ENCODE results near the gene VPS54. TPM values are rescaled to one million over a fixed set of nuclear protein-coding genes. Genes with fewer than 3 reads are reported as not detected.

The VPS54 gene
- total RNA-seq = 10 to 100 TPM; 14.6 to 28.8 (median 21.8) TPM

DNA sequence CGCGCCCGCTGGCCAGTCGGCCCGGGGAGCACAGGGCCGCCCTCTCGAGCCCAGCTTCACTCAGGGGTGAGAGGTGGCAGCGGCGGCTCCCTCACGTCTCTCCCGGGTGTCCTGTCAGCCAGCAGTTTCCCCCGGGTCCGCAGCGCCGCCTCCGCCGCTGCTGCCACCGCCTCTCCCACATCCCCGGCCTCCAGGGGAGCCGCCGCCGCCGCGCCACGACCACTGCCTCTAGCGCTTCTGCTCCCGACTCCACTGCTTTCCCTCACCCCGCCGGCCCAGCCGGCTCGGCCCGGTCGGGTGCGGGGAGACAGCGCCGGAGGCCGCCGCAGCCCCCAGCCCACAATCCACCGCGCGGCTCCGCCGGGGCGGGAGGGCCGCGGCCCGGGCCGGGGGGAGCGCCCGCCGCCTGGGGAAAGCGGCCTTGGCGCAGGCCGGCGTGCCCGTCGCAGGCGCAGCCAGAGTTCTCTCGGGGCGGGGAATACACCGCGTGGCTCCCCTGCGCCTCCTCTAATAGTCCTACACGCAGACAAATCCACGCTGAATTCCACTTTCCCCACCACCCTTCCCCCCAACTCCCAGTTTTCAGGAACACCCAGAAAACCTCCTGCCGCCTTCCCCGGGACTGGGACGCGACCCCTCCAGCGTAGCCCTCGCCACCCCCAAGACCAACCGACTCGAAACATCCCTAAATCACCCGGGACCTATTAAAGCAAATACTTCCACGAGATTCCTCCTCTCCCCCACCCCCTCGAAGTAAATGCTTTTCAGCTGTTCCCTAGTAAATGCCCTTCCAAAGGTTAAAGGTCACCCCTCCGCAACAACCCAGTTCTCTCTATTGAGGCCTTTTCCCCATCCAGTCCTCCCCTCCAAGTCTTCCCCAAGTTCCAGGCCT, at the start of gene VPS54:
Gene VPS54, minus strand, starts transcription at position 346 of the 892 bp plus-strand sequence. CDS start 35,429 bp downstream, outside the sequence.
- H3K9me3 ChIP-seq = no peaks in the 10 kb centered on the region
- H3K4me1 ChIP-seq = peaks cover 45% of the 10 kb centered on the region
- TF ChIP-seq CTCF (IDR thresholded peaks at IDR 0.05) (no peak), EP300 (IDR thresholded peaks at IDR 0.05) (no peak), POLR2A (IDR thresholded peaks at IDR 0.05) (peak in 1 of 2 donors; percentile 67), POLR2AphosphoS5 (IDR thresholded peaks at IDR 0.05) (no peak)
- no peaks in the 10 kb centered on the region for H3K36me3 ChIP-seq
- H3K4me3 ChIP-seq = peak within 1 kb of the TSS; percentile 83
- under 1% methylated on average over 23 of the region's 77 CpGs for WGBS
- peak; percentile 78 to 82 for DNase-seq (ENCODE audit: low spot score in 2 of 2)
- peak within 1 kb of the TSS; percentile 99 for H3K27ac ChIP-seq
- no peaks in the 10 kb centered on the region for H3K27me3 ChIP-seq

DNA sequence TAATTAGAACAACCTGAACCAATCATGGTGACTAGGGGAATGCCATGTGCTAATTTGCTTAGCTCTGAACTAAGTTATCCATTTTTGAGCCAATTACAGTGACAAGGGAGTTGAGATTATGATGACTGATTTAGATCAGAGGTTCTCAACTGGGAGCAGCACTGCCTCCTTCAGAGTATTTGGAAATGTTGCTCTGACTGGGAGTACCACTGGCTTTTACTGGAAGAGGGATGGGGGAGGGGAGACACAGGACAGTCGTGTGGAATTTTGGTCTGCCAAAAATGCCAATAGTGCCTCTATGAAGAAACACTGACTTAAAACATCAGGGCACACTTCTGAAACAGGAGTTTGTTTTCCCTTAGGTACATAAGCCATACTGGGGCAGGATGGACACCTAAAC, 48.1 kb upstream of the VPS54 start:
- Histone ChIP-seq H3K27me3 (no peaks in the 10 kb centered on the region), H3K4me1 (peaks cover 20% of the 10 kb centered on the region), H3K27ac (no peak overlapping the region), H3K36me3 (no peaks in the 10 kb centered on the region), H3K4me3 (no peak overlapping the region), H3K9me3 (no peaks in the 10 kb centered on the region)
- 60% methylated on average over 1 of the region's 1 CpG for WGBS
- DNase-seq (ENCODE audit: low spot score in 2 of 2) = no peak
- TF ChIP-seq POLR2A (IDR thresholded peaks at IDR 0.05) (no peak), CTCF (IDR thresholded peaks at IDR 0.05) (no peak), EP300 (IDR thresholded peaks at IDR 0.05) (no peak)

DNA sequence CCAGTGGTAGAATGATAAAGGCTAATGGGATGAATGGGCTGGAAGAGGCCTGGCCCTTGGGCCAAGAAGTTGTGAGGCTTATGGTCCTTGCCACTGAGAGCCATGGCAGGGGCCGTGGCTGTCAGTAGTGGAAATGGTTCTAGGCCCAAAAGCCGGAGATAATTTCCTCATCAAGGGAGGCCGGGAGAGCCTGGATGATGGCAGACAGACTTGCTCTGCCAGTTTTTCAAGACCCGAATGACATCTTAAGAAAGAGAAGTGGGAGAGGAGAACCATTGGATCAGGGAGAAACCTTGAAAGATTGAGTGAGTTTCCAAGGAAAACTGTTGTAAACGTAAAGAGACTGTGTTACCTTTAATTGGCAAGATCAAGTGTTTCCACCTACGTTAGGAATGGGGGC, 46.3 kb upstream of the VPS54 start:
- no peaks in the 10 kb centered on the region for H3K9me3 ChIP-seq
- TF ChIP-seq POLR2A (IDR thresholded peaks at IDR 0.05) = no peak
- TF ChIP-seq POLR2AphosphoS5 (IDR thresholded peaks at IDR 0.05) = no peak
- no peak for TF ChIP-seq EP300 (IDR thresholded peaks at IDR 0.05)
- TF ChIP-seq CTCF (IDR thresholded peaks at IDR 0.05) = no peak
- H3K4me3 ChIP-seq = no peak overlapping the region
- 60% methylated on average over 6 of the region's 6 CpGs for WGBS
- H3K4me1 ChIP-seq = peaks cover 20% of the 10 kb centered on the region
- peak overlapping the region; percentile 42 for H3K27ac ChIP-seq
- H3K36me3 ChIP-seq = no peaks in the 10 kb centered on the region
- no peaks in the 10 kb centered on the region for H3K27me3 ChIP-seq
- DNase-seq (ENCODE audit: low spot score in 2 of 2) = no peak

DNA sequence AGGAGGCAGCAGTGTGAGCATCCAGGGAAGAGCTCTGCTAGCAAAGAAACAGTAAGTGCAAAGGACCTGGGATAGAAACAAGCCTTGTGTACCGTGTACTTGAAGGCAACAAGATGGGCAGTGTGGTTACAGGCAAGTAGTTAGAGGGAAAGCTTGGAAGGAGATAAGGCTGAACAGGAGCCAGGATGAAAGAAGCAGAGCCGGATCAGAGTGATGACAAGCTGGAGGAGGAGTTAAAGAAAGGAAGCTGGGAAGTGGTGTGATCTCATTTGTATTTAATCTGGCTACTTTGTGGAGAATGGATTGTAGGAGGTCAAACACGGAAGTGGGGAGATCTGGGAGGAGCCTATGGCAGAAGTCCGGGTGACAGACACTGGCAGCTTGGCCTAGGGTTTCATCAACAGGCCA, 44.7 kb upstream of the VPS54 start:
- Histone ChIP-seq H3K4me1 (peaks cover 20% of the 10 kb centered on the region), H3K27me3 (no peaks in the 10 kb centered on the region), H3K4me3 (no peak overlapping the region), H3K27ac (peak overlapping the region; percentile 42), H3K36me3 (no peaks in the 10 kb centered on the region), H3K9me3 (no peaks in the 10 kb centered on the region)
- 49% methylated on average over 4 of the region's 4 CpGs for WGBS
- DNase-seq (ENCODE audit: low spot score in 2 of 2) = no peak
- TF ChIP-seq POLR2A (IDR thresholded peaks at IDR 0.05) (no peak), CTCF (IDR thresholded peaks at IDR 0.05) (no peak), POLR2AphosphoS5 (IDR thresholded peaks at IDR 0.05) (no peak), EP300 (IDR thresholded peaks at IDR 0.05) (no peak)

DNA sequence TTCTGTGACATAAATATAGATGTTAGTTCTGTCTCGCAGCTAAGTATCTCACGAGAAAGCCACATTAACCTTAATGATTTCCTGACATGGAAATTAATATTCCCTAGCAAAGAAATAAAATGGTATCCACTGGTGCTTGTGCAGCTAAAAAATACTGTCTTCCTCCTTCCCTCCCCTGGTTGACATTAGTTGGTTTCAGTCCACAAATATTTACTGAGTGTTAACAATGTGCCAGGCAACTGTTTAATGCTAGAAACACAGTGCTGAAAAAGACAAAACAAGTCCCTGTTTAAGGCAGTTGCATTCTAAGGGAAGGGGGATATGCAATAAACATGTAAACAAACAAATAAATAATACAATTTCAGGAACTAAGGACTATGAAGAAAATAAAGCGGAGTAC, 44.2 kb upstream of the VPS54 start:
- no peak overlapping the region for H3K4me3 ChIP-seq
- H3K4me1 ChIP-seq = peaks cover 20% of the 10 kb centered on the region
- TF ChIP-seq POLR2A (IDR thresholded peaks at IDR 0.05) (no peak), CTCF (IDR thresholded peaks at IDR 0.05) (no peak), EP300 (IDR thresholded peaks at IDR 0.05) (no peak), POLR2AphosphoS5 (IDR thresholded peaks at IDR 0.05) (no peak)
- no peaks in the 10 kb centered on the region for H3K9me3 ChIP-seq
- 86% methylated on average over 3 of the region's 3 CpGs for WGBS
- H3K27me3 ChIP-seq = no peaks in the 10 kb centered on the region
- peak overlapping the region; percentile 42 for H3K27ac ChIP-seq
- H3K36me3 ChIP-seq = no peaks in the 10 kb centered on the region
- no peak for DNase-seq (ENCODE audit: low spot score in 2 of 2)

Measured in suprapubic skin (tissue), 4 donors.